Hematopoietic multipotent progenitor cell treated with erythropoietin and hydrocortisone succinate and interleukin-3 and kit ligand, for 4 days (in vitro differentiated cells): ENCODE measurements around the gene BRAP.
"Not testable (repeated sequence)": the region's sequence is repeated elsewhere in the genome, so short reads cannot be mapped to it uniquely, and the experiment has no call there.

Experiments
- DNase-seq: peaks from one replicate; pipeline ENCODE4 v3.0.0-alpha.2; 2015

Gene BRAP

GRCh38 chr12:111673503-111673902, 12.3 kb downstream of the BRAP start:
- DNase-seq, result peak; percentile 58

GRCh38 chr12:111672822-111673381, 12.9 kb downstream of the BRAP start:
- DNase-seq, result no peak

- DNase-seq, result peak; percentile 31
These were observed 20.5 kb downstream of the BRAP start for GRCh38 chr12:111664961-111665865.

- DNase-seq, result no peak
These were observed 21.3 kb downstream of the BRAP start for GRCh38 chr12:111664499-111664898.

- DNase-seq, result no peak
These were observed 29.7 kb downstream of the BRAP start for GRCh38 chr12:111656016-111656415.

- no peak for DNase-seq
These were observed 30.4 kb downstream of the BRAP start for GRCh38 chr12:111655356-111655755.

- no peak for DNase-seq
These were observed 32.2 kb downstream of the BRAP start for GRCh38 chr12:111653596-111653995.

- not testable (repeated sequence) for DNase-seq
These were observed 33.2 kb downstream of the BRAP start for GRCh38 chr12:111652530-111652929.

- no peak for DNase-seq
These were observed 34.8 kb downstream of the BRAP start for GRCh38 chr12:111650912-111651311.

GRCh38 chr12:111645433-111645832, 40.3 kb downstream of the BRAP start:
- DNase-seq, result no peak

- DNase-seq, result peak; percentile 32
These were observed 42.3 kb downstream of the BRAP start for GRCh38 chr12:111643427-111643826.

- DNase-seq, result no peak
These were observed 42.9 kb downstream of the BRAP start for GRCh38 chr12:111642681-111643426.

- no peak for DNase-seq
These were observed 45.2 kb downstream of the BRAP start for GRCh38 chr12:111640506-111640905.

GRCh38 chr12:111638556-111638955, 47.2 kb downstream of the BRAP start:
- DNase-seq, result peak; percentile 49

- DNase-seq, result peak; percentile 91
These were observed 49.4 kb downstream of the BRAP start for GRCh38 chr12:111636209-111636945.

- peak; percentile 89 for DNase-seq
These were observed 50.2 kb downstream of the BRAP start for GRCh38 chr12:111635524-111635923.

- DNase-seq, result no peak
These were observed 57.1 kb downstream of the BRAP start for GRCh38 chr12:111628505-111629260.

- no peak for DNase-seq
These were observed 59.5 kb downstream of the BRAP start for GRCh38 chr12:111626230-111626629.

- no peak for DNase-seq
These were observed 61.2 kb downstream of the BRAP start for GRCh38 chr12:111624540-111624939.

- not testable (repeated sequence) for DNase-seq
These were observed 67.9 kb downstream of the BRAP start for GRCh38 chr12:111617841-111618240.

GRCh38 chr12:111616177-111616623, 69.6 kb downstream of the BRAP start:
- no peak for DNase-seq

GRCh38 chr12:111607239-111607638, 78.5 kb downstream of the BRAP start:
- DNase-seq, result peak; percentile 39
